HepG2 (cell line): ENCODE results near the gene SEC14L1. TPM values are rescaled to one million over a fixed set of nuclear protein-coding genes. Genes with fewer than 3 reads are reported as not detected.

Experiments
- ARID2 ChIP-seq: sonication (generic); formaldehyde crosslinking; IDR thresholded peaks from 2 replicates; pipeline ENCODE4 v1.8.1; 2022; ENCODE audit warnings: mild to moderate bottlenecking, missing genetic modification reagents, borderline replicate concordance
- FIP1L1 ChIP-seq: fragments of 200-400 bp; formaldehyde crosslinking; IDR thresholded peaks from 2 replicates; pipeline ENCODE4 v1.6.1; 2018; ENCODE audit warnings: low read depth, mild to moderate bottlenecking, low read length, moderate library complexity, borderline replicate concordance; ENCODE audit not compliant: insufficient read depth
- HES4 ChIP-seq: sonication (generic); formaldehyde crosslinking; IDR thresholded peaks from 2 replicates; pipeline ENCODE4 v1.9.0; 2021; ENCODE audit warnings: mild to moderate bottlenecking, missing genetic modification reagents, borderline replicate concordance
- IRF2 ChIP-seq: IDR thresholded peaks from 2 replicates; pipeline ENCODE4 v1.6.1; 2018; ENCODE audit warnings: missing genetic modification reagents, missing compliant biosample characterization
- KLF16 ChIP-seq, 2 experiments: sonication (generic) in 1 of 2; formaldehyde crosslinking in 1 of 2; IDR thresholded peaks; 2 replicates each; pipeline versions ENCODE4 v1.6.1 to v1.8.0; 2016 to 2023; ENCODE audit warnings: missing genetic modification reagents in 2 of 2, missing compliant biosample characterization in 1 of 2
- NR2F1 ChIP-seq, 2 experiments: fragments of 450-650 bp in 1 of 2; formaldehyde crosslinking in 1 of 2; IDR thresholded peaks; 2 replicates each; pipeline versions ENCODE4 v1.5.0 to v1.6.1; 2016 to 2020; ENCODE audit warnings: mild to moderate bottlenecking in 1 of 2, missing compliant biosample characterization in 1 of 2, missing genetic modification reagents in 1 of 2, moderate library complexity in 1 of 2
- POLR2AphosphoS5 ChIP-seq: IDR thresholded peaks from 2 replicates; pipeline ENCODE4 v1.6.1; 2012; ENCODE audit warnings: low read depth, low read length
- RAD21 ChIP-seq: fragments of 450-650 bp; formaldehyde crosslinking; IDR thresholded peaks from 2 replicates; pipeline ENCODE4 v1.5.0; 2020; ENCODE audit warnings: mild to moderate bottlenecking
- RARG ChIP-seq: sonication (generic); formaldehyde crosslinking; IDR thresholded peaks from 2 replicates; pipeline ENCODE4 v1.4.0; 2020; ENCODE audit warnings: low read depth, mild to moderate bottlenecking, missing genetic modification reagents
- SNAPC2 ChIP-seq: sonication (generic); formaldehyde crosslinking; IDR thresholded peaks from 2 replicates; pipeline ENCODE4 v1.8.1; 2022; ENCODE audit warnings: mild to moderate bottlenecking, missing genetic modification reagents
- TBX2 ChIP-seq: sonication (generic); formaldehyde crosslinking; IDR thresholded peaks from 2 replicates; pipeline ENCODE4 v1.5.0; 2020; ENCODE audit warnings: missing genetic modification reagents, mild to moderate bottlenecking, borderline replicate concordance
- ZFX ChIP-seq: sonication (generic); formaldehyde crosslinking; IDR thresholded peaks from 2 replicates; pipeline ENCODE4 v1.4.0; 2020; ENCODE audit warnings: mild to moderate bottlenecking, low read depth, missing genetic modification reagents, moderate library complexity
- ZNF251 ChIP-seq: sonication (generic); formaldehyde crosslinking; IDR thresholded peaks from 2 replicates; pipeline ENCODE4 v1.9.0; 2021; ENCODE audit warnings: mild to moderate bottlenecking, missing genetic modification reagents
- ZNF253 ChIP-seq: sonication (generic); formaldehyde crosslinking; IDR thresholded peaks from 2 replicates; pipeline ENCODE4 v1.8.0; 2022; ENCODE audit warnings: mild to moderate bottlenecking, missing genetic modification reagents, borderline replicate concordance
- ZNF546 ChIP-seq: sonication (generic); formaldehyde crosslinking; conservative IDR thresholded peaks from 2 replicates; pipeline ENCODE4 v1.8.1; 2023; ENCODE audit warnings: mild to moderate bottlenecking, missing genetic modification reagents
- ZNF563 ChIP-seq: sonication (generic); formaldehyde crosslinking; IDR thresholded peaks from 2 replicates; pipeline ENCODE4 v1.8.0; 2022; ENCODE audit warnings: mild to moderate bottlenecking, moderate library complexity, missing genetic modification reagents
- ZNF781 ChIP-seq: sonication (generic); formaldehyde crosslinking; IDR thresholded peaks from 2 replicates; pipeline ENCODE4 v1.5.1; 2020; ENCODE audit warnings: borderline replicate concordance, mild to moderate bottlenecking, missing genetic modification reagents; ENCODE audit errors: not compliant biosample characterization
- polyA plus RNA-seq, 8 experiments: library from polyadenylated mRNA; depleted of rRNA in 3 of 8; stranded (reverse) in 7 of 8; unstranded in 1 of 8; fragments of >200 nt; fragmentation: Illumina TruSeq in 4 of 8; extraction: Trizol in 4 of 8; gene quantifications; 2 replicates each; pipeline versions ENCODE4 v1.2.1 to v1.2.3, GENCODE V29; 2011 to 2016; ENCODE audit warnings: low read depth in 4 of 8, missing spikeins in 1 of 8, mixed read lengths in 1 of 8; ENCODE audit not compliant: insufficient read depth in 1 of 8
- total RNA-seq, 5 experiments: library from RNA; depleted of rRNA; stranded (reverse); fragments of >200 nt; fragmentation: Illumina TruSeq; extraction: Trizol; gene quantifications; 2 replicates each; pipeline ENCODE4 v1.2.3, GENCODE V29; 2016; ENCODE audit warnings: low read depth in 1 of 5
- TF ChIP-seq, protein P1 (sequence below): sonication (generic); formaldehyde crosslinking; IDR thresholded peaks from 2 replicates; pipeline ENCODE4 v1.4.0; 2020; ENCODE audit warnings: missing genetic modification reagents
- TF ChIP-seq, protein P2 (sequence below): sonication (generic); formaldehyde crosslinking; IDR thresholded peaks from 2 replicates; pipeline ENCODE4 v1.4.0; 2020; ENCODE audit warnings: mild to moderate bottlenecking, missing genetic modification reagents
- TF ChIP-seq, protein P3 (sequence below): sonication (generic); formaldehyde crosslinking; IDR thresholded peaks from 2 replicates; pipeline ENCODE4 v1.5.0; 2020; ENCODE audit warnings: mild to moderate bottlenecking, missing genetic modification reagents
- TF ChIP-seq, protein P4 (sequence below): sonication (generic); formaldehyde crosslinking; IDR thresholded peaks from 2 replicates; pipeline ENCODE4 v1.5.0; 2020; ENCODE audit warnings: mild to moderate bottlenecking, missing genetic modification reagents, borderline replicate concordance

The SEC14L1 gene
- total and polyA plus RNA-seq, 2 of the 13 experiments (the other 11 are each of a cell fraction or from before 2014, with no cell fraction given) = 26.3 to 43.9 TPM

DNA sequence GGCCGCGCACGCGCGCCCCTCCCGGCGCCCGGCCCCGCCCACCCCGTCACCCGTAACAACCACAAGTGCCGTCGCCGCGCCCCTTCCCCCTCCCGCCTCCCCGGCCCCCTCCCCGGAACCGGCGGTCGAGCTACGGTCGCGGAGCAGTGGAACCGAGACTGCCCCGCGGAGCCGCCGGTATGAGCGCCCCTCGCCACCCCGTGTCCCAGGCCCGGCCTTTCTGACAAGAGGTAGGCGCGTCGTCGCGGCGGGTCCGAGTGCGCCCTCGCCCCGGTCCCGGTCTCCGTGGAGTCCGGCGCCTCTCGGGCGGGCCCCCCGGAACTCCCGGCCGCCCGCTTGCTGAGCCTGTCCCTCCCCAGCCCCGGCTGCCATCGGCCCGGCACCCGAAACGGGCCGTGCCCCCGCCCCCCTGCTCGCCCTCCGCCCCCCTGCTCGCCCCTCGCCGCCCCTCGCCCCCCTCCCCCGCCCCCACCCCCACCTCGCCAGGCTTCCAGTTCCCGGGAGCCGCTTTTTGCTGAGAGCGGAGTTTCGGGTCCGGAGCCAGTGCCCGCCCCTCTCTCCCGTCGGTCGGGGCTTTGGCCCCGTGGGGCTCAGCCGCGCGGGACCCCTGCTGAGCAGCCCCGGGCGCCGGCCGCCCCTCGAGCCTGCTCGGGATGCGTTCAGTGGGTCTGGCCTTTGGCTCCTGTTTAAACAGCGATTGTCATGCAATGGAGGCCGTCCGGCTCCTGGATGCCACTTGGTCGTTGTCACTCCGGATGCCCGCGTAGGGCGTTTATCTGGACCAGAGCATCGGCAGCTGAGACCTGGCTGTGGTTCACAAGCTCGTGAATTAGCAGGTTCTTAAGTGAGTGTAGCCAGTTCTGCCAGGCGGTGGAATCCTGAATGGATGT is at the start of gene SEC14L1 (continued):
- TF ChIP-seq, protein P1, sequence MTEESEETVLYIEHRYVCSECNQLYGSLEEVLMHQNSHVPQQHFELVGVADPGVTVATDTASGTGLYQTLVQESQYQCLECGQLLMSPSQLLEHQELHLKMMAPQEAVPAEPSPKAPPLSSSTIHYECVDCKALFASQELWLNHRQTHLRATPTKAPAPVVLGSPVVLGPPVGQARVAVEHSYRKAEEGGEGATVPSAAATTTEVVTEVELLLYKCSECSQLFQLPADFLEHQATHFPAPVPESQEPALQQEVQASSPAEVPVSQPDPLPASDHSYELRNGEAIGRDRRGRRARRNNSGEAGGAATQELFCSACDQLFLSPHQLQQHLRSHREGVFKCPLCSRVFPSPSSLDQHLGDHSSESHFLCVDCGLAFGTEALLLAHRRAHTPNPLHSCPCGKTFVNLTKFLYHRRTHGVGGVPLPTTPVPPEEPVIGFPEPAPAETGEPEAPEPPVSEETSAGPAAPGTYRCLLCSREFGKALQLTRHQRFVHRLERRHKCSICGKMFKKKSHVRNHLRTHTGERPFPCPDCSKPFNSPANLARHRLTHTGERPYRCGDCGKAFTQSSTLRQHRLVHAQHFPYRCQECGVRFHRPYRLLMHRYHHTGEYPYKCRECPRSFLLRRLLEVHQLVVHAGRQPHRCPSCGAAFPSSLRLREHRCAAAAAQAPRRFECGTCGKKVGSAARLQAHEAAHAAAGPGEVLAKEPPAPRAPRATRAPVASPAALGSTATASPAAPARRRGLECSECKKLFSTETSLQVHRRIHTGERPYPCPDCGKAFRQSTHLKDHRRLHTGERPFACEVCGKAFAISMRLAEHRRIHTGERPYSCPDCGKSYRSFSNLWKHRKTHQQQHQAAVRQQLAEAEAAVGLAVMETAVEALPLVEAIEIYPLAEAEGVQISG (CRISPR knock-in tag) = no peak
- no peak for TF ChIP-seq NR2F1 (CRISPR knock-in tag; IDR thresholded peaks at IDR 0.05)
- TF ChIP-seq, protein P2, sequence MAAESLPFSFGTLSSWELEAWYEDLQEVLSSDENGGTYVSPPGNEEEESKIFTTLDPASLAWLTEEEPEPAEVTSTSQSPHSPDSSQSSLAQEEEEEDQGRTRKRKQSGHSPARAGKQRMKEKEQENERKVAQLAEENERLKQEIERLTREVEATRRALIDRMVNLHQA (CRISPR knock-in tag) = no peak
- no peak for TF ChIP-seq SNAPC2 (CRISPR knock-in tag)
- no peak for TF ChIP-seq FIP1L1
- TF ChIP-seq ZNF253 = no peak
- no peak for TF ChIP-seq ZNF251
- TF ChIP-seq ARID2 (CRISPR knock-in tag) = 0 out of 2 replicates have a peak, but pooled peaks have one; percentile 19
- TF ChIP-seq ZFX (CRISPR knock-in tag) = peak; percentile 57; the same call in 1 of the 2 replicates
- TF ChIP-seq, protein P3, sequence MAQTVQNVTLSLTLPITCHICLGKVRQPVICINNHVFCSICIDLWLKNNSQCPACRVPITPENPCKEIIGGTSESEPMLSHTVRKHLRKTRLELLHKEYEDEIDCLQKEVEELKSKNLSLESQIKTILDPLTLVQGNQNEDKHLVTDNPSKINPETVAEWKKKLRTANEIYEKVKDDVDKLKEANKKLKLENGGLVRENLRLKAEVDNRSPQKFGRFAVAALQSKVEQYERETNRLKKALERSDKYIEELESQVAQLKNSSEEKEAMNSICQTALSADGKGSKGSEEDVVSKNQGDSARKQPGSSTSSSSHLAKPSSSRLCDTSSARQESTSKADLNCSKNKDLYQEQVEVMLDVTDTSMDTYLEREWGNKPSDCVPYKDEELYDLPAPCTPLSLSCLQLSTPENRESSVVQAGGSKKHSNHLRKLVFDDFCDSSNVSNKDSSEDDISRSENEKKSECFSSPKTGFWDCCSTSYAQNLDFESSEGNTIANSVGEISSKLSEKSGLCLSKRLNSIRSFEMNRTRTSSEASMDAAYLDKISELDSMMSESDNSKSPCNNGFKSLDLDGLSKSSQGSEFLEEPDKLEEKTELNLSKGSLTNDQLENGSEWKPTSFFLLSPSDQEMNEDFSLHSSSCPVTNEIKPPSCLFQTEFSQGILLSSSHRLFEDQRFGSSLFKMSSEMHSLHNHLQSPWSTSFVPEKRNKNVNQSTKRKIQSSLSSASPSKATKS (CRISPR knock-in tag) = no peak
- TF ChIP-seq HES4 (CRISPR knock-in tag) = no peak
- no peak for TF ChIP-seq ZNF781 (CRISPR knock-in tag)
- 0 out of 4 replicates have a peak, but pooled peaks of 1 of the 2 experiments have one; percentile 36 for TF ChIP-seq KLF16 (CRISPR knock-in tag; IDR thresholded peaks at IDR 0.05)
- TF ChIP-seq RARG (CRISPR knock-in tag) = no peak
- no peak for TF ChIP-seq TBX2 (CRISPR knock-in tag)
- no peak for TF ChIP-seq POLR2AphosphoS5
- peak; percentile 70; the same call in 1 of the 2 replicates for TF ChIP-seq ZNF546
- TF ChIP-seq RAD21 = peak; percentile 19; the same call in 1 of the 2 replicates
- TF ChIP-seq IRF2 = no peak; the same call in none of the 2 replicates
- TF ChIP-seq, protein P4, sequence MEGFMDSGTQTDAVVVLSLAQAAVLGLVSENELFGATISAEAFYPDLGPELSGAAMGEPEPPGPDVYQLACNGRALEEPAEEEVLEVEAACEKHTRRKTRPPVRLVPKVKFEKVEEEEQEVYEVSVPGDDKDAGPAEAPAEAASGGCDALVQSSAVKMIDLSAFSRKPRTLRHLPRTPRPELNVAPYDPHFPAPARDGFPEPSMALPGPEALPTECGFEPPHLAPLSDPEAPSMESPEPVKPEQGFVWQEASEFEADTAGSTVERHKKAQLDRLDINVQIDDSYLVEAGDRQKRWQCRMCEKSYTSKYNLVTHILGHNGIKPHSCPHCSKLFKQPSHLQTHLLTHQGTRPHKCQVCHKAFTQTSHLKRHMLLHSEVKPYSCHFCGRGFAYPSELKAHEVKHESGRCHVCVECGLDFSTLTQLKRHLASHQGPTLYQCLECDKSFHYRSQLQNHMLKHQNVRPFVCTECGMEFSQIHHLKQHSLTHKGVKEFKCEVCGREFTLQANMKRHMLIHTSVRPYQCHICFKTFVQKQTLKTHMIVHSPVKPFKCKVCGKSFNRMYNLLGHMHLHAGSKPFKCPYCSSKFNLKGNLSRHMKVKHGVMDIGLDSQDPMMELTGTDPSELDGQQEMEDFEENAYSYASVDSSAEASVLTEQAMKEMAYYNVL (CRISPR knock-in tag) = 0 out of 2 replicates have a peak, but pooled peaks have one; percentile 27
- TF ChIP-seq ZNF563 (CRISPR knock-in tag) = peak; percentile 29; the same call in 1 of the 2 replicates
